GM12872 (cell line): Measurements from ENCODE around the gene MYO18A.

ENCODE experiments used
- CTCF ChIP-seq: IDR thresholded peaks from 3 replicates; pipeline ENCODE4 v1.5.1; 2011; ENCODE audit warnings: low read depth, mild to moderate bottlenecking, low read length, moderate library complexity; ENCODE audit not compliant: insufficient read depth

Gene MYO18A

GRCh38 chr17:29038085-29038795 lies 142.0 kb downstream of the MYO18A start:
- TF ChIP-seq CTCF = no peak

GRCh38 chr17:29037739-29038084 lies 142.5 kb downstream of the MYO18A start:
- no peak for TF ChIP-seq CTCF

- no peak for TF ChIP-seq CTCF
These were observed 143.6 kb downstream of the MYO18A start for GRCh38 chr17:29036584-29036983.

- TF ChIP-seq CTCF = no peak
These were observed 145.7 kb downstream of the MYO18A start for GRCh38 chr17:29034510-29034909.

- TF ChIP-seq CTCF = no peak
These were observed 147.4 kb downstream of the MYO18A start for GRCh38 chr17:29032857-29033197.

GRCh38 chr17:29032013-29032856 lies 148.0 kb downstream of the MYO18A start:
- TF ChIP-seq CTCF = no peak

- no peak for TF ChIP-seq CTCF
These were observed 148.7 kb downstream of the MYO18A start for GRCh38 chr17:29031488-29031887.
